BJ (cell line): ENCODE measurements around the gene SENP1. TPM values are rescaled to one million over a fixed set of nuclear protein-coding genes. Genes with fewer than 3 reads are reported as not detected.

Experiments used
- CTCF ChIA-PET: fragments of 350-600 bp; formaldehyde crosslinking; extraction: SDS; loops from one replicate; lab custom pipeline; 2021; ENCODE audit warnings: antibody characterized with exemption, inconsistent platforms; lab: Yijun Ruan, JAX
- POLR2A ChIA-PET: fragments of 300-600 bp; sonication (Branson Sonifier 250); formaldehyde crosslinking; extraction: SDS; loops from one replicate; lab custom pipeline; 2021; ENCODE audit warnings: antibody characterized with exemption; lab: Charles Lee
- DNase-seq: peaks from one replicate; pipeline ENCODE4 v3.0.0-alpha.2; 2011; ENCODE audit warnings: low read depth
- H3K27me3 ChIP-seq: 2 replicates; pipeline ENCODE4 v1.6.0; 2011; ENCODE audit warnings: low read length; ENCODE audit not compliant: control insufficient read depth, insufficient read depth
- H3K36me3 ChIP-seq: 2 replicates; pipeline ENCODE4 v1.5.1; 2011; ENCODE audit warnings: low read length; ENCODE audit not compliant: control insufficient read depth, insufficient read depth
- H3K4me3 ChIP-seq: 2 replicates; pipeline ENCODE4 v1.5.1; 2011; ENCODE audit warnings: low read depth, mild to moderate bottlenecking, control low read depth, low read length
- polyA plus RNA-seq: library from polyadenylated mRNA; depleted of rRNA; stranded (reverse); fragments of >200 nt; gene quantifications from 2 replicates; pipeline ENCODE4 v1.2.3, GENCODE V29; 2011
- TF ChIP-seq, protein P1 (sequence below): IDR thresholded peaks from 2 replicates; pipeline ENCODE4 v1.5.1; 2011; ENCODE audit warnings: low read depth, mild to moderate bottlenecking, control low read depth, inconsistent platforms, low read length, moderate library complexity; ENCODE audit not compliant: insufficient read depth

Gene SENP1
- polyA plus RNA-seq, 1 experiment, result 10.3 TPM

GRCh38 chr12:48034835-48035805 lies 70.8 kb downstream of the SENP1 start:
- Histone ChIP-seq H3K27me3 (peaks cover 7% of the 10 kb centered on the region; the same call in 1 of the 2 replicates), H3K4me3 (no peak overlapping the region), H3K36me3 (no peaks in the 10 kb centered on the region)
- TF ChIP-seq, protein P1, sequence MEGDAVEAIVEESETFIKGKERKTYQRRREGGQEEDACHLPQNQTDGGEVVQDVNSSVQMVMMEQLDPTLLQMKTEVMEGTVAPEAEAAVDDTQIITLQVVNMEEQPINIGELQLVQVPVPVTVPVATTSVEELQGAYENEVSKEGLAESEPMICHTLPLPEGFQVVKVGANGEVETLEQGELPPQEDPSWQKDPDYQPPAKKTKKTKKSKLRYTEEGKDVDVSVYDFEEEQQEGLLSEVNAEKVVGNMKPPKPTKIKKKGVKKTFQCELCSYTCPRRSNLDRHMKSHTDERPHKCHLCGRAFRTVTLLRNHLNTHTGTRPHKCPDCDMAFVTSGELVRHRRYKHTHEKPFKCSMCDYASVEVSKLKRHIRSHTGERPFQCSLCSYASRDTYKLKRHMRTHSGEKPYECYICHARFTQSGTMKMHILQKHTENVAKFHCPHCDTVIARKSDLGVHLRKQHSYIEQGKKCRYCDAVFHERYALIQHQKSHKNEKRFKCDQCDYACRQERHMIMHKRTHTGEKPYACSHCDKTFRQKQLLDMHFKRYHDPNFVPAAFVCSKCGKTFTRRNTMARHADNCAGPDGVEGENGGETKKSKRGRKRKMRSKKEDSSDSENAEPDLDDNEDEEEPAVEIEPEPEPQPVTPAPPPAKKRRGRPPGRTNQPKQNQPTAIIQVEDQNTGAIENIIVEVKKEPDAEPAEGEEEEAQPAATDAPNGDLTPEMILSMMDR, result no peak
- DNase-seq, result no peak
- ChIA-PET CTCF (interaction anchor here (0.6 to 1.8 kb wide), 4 partner anchors 10 to 72 kb away, joined by 3 to 5 read pairs (median 3); partner anchors contain the start of gene TMEM106C), POLR2A (no interaction called here)

DNA sequence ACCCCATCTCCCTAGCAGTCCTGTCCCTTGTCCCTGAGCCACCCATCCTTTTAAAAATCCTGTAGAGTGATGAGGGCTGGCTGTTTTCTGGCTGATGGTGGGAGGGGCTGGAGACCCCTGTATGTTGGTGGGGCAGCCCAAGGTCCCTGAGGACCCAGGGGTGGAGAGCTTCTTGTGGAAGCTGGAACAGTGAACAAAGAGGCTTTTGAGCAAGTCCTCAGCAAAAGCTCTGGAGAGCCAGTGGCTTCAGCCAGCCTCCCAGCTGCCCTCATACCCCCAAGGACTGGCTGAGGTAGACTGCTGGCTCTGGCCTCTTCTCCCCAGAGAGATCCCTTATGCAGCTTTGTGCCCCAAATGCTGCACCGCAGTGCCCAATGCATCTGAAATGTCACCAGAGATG lies 72.4 kb downstream of the SENP1 start:
- Histone ChIP-seq H3K36me3 (no peaks in the 10 kb centered on the region), H3K4me3 (no peak overlapping the region), H3K27me3 (peaks cover 7% of the 10 kb centered on the region; the same call in 1 of the 2 replicates)
- TF ChIP-seq, protein P1, result no peak
- CTCF ChIA-PET, result no interaction called here
- no peak for DNase-seq
- POLR2A ChIA-PET, result no interaction called here

DNA sequence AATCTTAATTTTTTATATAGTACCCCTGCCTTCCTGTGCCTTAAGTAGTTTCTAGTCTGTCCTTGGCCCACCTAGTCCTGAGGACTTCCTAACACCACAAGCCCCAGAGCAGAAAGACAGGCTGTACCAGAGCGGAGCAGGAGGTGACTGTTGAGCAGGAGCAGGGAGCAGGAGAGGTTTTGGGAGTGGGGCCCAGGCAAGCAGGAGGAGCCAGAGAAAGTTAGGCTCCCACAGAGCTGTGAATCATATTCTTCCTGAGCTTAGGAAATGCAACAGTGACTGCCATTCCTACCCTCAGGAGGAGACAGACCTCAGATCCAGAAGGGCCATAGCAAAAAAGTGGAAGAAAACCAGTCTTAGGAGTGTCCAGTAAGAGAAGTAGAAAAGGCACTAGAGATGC lies 73.3 kb downstream of the SENP1 start:
- H3K4me3 ChIP-seq, result no peak overlapping the region
- no peaks in the 10 kb centered on the region for H3K36me3 ChIP-seq
- DNase-seq, result no peak
- ChIA-PET POLR2A (no interaction called here), CTCF (no interaction called here)
- TF ChIP-seq, protein P1, result no peak
- H3K27me3 ChIP-seq, result peaks cover 7% of the 10 kb centered on the region; the same call in 1 of the 2 replicates

DNA sequence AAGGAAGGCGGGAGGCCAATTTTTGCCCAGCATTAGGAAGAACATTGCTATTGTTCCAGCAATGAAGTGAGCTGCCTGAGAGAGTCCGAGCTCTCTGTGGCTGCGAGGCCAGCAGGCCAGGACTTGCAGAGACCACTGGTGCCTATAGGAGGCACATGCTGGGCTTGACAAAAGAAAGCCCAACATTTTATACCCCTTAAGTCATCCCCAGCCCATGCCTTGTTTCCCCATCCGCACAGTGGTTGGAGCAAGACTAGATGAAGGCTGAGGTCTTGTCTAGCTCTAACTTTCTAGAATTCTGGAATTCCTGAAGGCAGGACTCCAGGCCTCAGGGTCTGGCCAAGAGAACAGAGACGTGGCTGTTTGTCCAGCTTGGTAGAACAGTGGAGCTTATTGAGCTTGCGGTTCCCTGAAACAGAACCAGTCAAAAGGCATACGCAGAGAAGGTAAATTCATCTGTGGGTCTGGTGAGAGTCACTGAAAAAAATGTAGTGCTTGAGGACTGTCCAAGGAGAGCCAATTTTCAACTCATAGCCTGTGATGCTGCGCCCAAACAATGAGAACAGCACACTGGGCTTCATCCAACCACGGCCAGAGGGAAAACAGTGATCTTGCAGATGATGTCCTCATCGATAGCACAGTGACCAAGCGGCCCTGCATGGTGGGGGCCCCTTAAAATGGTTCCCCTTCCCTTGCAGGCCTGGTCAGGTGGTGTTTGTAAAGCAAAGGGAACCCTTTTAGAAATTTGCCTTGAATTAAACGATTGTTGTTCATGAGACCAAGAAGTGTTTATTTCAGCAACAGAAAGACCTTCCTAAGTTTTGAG lies 74.5 kb downstream of the SENP1 start:
- DNase-seq, result no peak
- H3K4me3 ChIP-seq, result no peak overlapping the region
- TF ChIP-seq, protein P1, result no peak
- peaks cover 10% of the 10 kb centered on the region for H3K27me3 ChIP-seq
- H3K36me3 ChIP-seq, result no peaks in the 10 kb centered on the region
- ChIA-PET POLR2A (no interaction called here), CTCF (no interaction called here)
